ENCODE measurements around the gene EIF4ENIF1.
"Not testable (repeated sequence)": the region's sequence is repeated elsewhere in the genome, so short reads cannot be mapped to it uniquely, and the experiment has no call there.

- not testable (repeated sequence) for TF ChIP-seq CTCF, POLR2A (IDR thresholded peaks at IDR 0.05)
Measured at GRCh38 chr22:31402350-31402749, 87.3 kb downstream of the EIF4ENIF1 start.
